Right ventricle myocardium inferior (tissue), 1 donor: Measurements from ENCODE around the gene KRT13. TPM values are rescaled to one million over a fixed set of nuclear protein-coding genes. Genes with fewer than 3 reads are reported as not detected.

Experiments
- ATAC-seq: fragments of 200-7000 bp; cut with Tn5 transposase; one replicate; pipeline ENCODE4 v1.9.1; 2020; ENCODE audit warnings: mild to moderate bottlenecking, moderate library complexity
- DNase-seq: peaks from one replicate; pipeline ENCODE4 v3.0.0; 2021; ENCODE audit errors: missing footprints
- intact Hi-C: fragments of 100-400 bp; cut with DNase I; formaldehyde crosslinking; loops from one replicate; pipeline ENCODE4 v1.11.0; 2022
- total RNA-seq: library from RNA; stranded (reverse); fragmentation: NEBNext Ultra II Directional; extraction: Animal tissue kit (Norgen Biotek cat#: 25700); gene quantifications from one replicate; pipeline ENCODE4 v1.2.1, GENCODE V29; 2021
- donor health status: DM: no; HTN: yes; CAD: no; lungs with severe emphysema.

Gene KRT13
- total RNA-seq, 1 donor from 2014 or later = not detected

DNA sequence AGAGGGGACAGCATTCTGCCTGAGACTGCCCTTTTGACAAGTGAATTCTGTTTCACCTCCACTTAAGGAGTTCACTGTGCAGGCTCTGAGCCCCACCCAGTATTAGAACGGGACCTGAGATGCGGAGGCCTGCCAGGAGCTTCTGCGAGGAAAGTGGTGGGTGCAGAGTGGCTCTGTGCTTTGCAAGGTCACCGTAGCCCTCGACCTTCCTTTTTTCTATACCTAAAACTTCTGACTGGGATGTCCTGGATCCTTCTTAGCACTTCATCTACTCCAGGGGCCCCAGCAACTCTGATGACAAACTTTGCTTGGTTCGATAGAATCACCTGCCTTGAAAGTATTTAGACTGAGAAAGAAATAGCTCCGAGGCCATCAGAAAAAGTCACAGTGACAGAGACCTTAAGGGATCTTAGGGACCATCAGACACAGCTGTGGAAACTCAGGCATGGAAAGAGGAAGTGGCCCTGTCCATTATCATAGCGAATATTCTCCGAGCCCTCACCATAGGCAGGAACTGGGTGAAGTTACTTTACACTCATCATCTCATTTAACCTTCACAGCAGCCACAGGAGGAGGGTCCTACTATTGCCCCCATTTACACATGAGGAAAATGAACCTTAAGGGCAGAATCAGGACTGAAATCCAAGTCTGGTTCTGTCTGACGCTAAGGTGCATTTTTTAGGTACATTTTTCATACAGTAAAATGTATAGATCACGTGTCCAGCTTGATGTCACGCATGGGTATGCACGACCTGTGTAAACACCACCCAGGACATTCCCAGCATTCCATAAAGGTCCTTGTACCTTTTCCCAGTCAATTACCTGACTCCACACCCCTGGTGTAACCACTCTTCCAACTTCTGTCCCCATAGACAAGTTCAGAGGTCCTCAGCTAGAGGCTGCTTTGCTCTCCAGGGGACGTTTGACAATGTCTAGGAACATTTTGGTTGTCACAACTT lies 676 bp upstream of the KRT13 start:
- intact Hi-C loops = no loop called here
- DNase-seq (no peak), ATAC-seq (no peak)

DNA sequence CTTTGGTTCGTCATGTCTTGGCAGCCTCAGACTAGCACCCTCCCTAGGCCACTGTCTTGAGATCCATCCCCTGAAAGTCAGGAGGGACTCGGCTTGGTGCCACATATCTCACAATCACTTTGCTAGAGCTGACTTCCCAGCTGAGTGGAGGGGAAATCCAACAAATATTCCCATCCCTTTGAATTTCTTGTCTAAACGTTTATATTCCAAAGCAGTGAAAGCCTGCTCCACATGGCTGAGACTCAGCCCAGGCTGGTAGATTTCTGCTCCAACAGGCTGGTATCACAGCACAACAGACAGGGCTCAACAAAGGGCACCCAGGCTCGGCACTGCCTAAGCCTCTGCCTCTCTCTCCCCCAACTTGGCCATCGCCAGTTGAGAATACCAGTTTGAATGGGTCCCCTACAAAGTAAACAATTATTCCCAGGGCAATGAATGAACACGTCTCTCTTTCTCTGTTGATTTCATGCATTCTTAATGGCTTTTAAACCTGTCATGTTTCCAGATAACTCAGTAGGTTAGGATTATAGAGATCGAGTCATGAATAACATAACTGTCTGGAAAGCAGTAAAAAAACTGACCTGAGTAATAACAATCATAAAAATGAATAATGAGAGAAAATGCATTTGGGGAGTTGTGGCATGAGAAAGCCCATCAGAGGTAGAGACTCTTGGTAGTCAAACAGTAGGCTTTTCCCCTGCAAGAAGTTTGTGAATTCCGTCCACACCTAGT lies 1.0 kb downstream of the KRT13 start:
- ATAC-seq = no peak
- intact Hi-C loops = no loop called here
- no peak for DNase-seq

DNA sequence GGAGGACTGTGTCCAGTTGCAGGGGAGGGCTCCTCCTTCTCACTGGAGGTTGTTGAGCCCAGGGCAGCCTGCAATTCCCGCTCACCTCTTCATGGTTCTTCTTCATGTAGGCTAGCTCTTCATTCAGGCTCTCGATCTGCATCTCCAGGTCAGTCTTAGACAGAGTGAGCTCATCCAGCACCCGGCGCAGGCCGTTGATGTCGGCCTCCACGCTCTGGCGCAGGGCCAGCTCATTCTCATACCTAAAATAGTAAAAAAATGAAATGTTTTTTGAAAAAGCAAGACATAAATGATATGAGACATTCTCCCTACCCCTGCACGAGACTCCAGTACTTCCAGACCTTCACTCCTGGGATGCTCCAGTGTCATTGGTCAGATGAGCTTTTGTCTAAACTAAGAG lies 2.2 kb downstream of the KRT13 start:
- DNase-seq = no peak
- no peak for ATAC-seq
- intact Hi-C loops = no loop called here

DNA sequence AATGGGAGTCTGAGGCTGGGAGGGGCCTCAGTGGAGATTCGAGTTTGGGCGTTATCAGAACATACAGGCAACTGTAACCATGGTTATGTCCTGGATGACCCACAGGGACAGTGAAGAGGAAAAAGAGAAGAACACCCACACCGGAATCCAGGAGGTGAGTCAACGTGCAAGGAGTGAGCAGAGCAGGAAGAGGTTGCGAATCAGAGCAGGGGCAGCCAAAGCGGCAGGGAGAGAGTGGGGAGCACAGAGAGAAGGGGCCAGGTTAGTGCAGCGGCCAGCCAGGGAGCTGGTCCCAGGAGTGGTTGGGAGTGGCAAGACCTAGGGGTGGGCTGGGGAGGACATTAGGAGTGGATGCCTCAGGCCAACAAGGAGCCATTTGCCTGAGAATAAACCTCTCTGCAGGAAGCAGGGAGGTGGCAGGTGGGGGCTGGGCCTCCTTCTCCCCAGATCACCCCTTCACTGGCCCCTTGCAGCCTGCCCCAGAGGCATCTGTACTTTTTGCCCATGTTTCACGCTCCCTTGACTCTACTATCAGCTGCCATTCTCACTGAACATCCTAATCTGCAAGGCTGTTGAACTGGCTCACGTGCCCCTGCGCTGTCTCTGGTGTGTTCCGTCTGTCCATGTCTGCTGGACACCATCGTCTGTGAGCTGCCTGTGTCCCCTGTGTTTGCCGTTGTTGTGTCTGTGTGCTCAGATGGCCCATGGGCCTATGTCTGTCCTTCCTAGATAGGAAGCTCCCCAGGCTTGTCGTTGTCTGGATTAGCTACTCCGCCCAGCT lies 5.1 kb downstream of the KRT13 start:
- DNase-seq (no peak), ATAC-seq (no peak)
- intact Hi-C loops = no loop called here

DNA sequence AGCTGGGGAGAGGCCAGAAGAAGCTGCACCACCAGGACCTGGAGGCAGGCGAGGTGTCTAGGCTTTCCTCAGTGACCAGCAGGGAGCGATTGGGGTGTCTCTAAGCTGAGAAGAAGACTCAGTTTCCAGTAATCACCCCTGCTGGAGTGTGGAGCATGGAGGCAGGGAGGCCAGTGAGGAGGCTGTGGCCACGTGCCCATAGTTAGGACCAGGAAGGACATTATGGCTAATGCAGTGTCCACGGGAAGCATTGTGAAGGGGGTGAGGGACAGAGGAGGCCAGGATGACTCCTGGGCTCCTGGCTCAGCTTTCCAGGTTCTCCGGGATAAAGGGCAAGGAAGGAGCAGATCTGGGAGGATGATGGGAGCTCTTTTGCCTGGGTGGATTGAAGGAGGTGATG lies 5.7 kb downstream of the KRT13 start:
- intact Hi-C loops = no loop called here
- no peak for DNase-seq
- ATAC-seq = no peak

GRCh38 chr17:41498276-41498675 lies 7.1 kb downstream of the KRT13 start:
- intact Hi-C loops = no loop called here
- ATAC-seq (no peak), DNase-seq (no peak)

- ATAC-seq (peak; percentile 78), DNase-seq (peak; percentile 83)
- intact Hi-C loops = no loop called here
Observed at GRCh38 chr17:41496803-41497484, 8.5 kb downstream of the KRT13 start.

DNA sequence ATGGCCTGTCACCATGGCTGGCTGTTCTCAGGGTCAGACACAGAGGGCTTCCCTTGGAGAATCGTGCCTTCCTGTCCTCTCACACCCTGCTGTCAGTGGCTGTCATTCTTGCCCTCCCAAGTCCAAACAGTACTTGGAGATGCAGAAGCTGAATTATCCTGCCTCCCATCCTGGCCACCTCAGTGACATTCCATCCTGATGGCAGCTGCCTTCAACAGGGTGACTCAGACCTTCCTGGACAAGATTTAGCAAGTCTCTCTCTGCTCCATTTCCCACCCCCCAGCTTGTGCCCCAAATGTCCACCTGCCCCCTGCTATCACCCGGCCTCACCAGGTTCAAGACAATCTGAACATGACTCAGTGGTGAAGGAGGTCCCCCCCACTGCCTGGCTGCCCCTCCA lies 10.9 kb downstream of the KRT13 start:
- ATAC-seq (no peak), DNase-seq (no peak)
- intact Hi-C loops = no loop called here

DNA sequence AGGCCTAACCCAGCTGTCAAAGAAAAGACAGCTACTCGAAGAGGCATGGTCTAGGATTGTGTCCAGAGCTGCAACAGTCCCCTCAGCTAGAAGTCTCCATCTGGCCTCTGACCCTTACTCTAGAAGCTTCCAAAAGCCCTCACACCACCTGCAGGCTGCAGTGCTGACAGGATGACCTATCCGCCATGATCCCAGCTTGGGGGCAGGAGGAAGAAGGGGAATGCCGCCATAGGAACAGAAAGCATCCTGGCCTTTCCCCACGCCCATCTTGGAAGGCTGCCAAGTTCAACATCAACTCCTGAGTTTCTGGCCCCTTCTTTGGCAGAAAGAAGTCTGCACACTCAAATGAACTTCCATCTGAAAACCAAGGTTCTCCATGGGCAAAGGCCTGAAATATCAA lies 12.6 kb downstream of the KRT13 start:
- intact Hi-C loops = no loop called here

GRCh38 chr17:41492351-41492750 lies 13.1 kb downstream of the KRT13 start:
- intact Hi-C loops = no loop called here
- ATAC-seq = no peak

More for the DNA sequence above, 12.6 kb downstream of the KRT13 start:
- DNase-seq (no peak), ATAC-seq (no peak)

DNA sequence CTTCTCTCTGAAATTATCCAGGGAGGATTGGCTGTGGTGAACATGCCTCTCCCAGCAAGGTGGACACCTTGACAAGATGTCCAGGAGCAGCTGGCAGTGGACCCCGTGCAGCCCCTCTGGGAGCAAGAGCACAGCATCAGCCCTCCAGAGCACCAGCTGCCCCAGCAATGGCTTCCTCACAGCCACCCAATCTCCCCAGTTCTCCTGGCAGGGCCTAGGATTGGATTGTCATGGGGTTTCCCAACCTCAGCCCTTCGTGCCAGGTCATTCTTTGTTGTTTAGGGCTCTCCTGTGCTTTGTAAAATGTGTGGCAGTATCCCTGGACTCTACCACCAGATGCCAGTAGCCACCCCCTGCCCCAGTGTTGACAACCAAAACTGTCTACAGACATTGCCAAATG lies 13.9 kb downstream of the KRT13 start:
- intact Hi-C loops = no loop called here
- ATAC-seq (no peak), DNase-seq (no peak)

More at GRCh38 chr17:41492351-41492750, 13.1 kb downstream of the KRT13 start:
- no peak for DNase-seq

DNA sequence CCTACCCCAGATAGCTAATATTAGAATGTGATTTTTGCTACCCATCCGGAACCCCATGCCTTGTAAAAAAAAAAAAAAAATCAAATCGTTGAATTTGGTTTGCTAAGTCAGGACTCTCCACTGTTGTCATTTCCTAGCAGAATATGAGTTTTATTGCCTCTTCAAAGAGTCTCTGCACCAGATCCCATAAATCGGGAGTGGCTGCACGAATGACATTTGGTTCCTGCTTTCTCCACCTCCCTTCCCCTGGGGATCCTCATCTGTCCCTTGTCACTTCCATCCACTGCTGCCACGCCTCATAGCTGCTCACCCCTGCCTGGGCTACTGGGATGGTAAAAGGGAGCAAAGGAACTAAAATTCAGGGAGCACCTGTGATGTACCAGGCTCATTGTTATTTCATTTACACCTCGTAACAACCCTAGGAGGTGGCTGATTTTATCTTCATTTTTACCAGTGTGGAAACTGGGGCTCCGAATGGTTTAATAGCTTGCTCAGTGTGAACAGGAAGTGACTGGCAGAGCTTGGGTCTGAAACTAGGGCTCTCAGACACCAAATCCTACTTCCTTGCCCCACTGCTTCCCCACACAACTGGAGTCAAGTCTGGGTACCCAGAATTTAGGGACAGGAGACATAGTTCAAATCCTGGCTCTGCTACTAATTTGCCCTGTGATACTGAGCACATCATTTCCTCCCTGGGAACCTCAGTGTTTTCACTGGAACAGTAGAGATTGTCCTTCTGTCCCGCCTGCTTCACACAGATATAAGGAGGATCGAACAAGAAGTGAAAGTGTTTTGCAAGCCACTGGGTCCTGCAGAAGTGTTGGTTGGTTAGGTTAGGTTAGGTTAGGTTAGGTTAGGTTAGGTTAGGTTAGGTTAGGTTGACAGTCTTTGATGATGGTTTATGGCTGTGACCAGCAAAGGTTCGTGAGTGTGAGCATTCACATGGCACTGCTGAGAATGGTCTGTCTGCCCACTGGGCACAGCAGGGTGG lies 15.1 kb downstream of the KRT13 start:
- DNase-seq = no peak
- intact Hi-C loops = loop anchor here (10.0 kb wide), 1 partner anchor 85 kb away; no protein-coding TSS in a partner anchor
- no peak for ATAC-seq

DNA sequence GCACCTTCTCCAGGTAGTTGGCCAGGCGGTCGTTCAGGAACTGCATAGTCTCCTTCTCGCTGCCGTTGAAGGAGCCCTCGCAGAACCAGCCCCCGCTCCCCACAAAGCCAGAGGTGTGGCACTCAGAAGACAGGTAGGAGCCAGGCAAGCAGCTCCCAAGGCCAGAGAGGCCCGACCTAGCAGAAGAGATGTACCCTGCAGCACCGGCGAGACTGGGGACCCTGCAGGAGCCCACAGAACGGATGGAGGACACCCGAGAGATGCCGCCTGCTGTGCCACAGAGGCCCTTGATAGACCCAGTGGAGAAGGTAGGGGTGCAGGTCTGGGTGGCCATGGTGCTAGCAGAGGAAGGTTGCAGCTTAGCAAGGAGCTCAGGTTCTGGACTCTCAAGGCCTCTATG lies 15.9 kb downstream of the KRT13 start, which contains the start of gene KRT36:
Gene KRT36, minus strand, starts transcription at position 380 of the 400 bp plus-strand sequence. Its CDS starts 46 bp downstream, at position 334.
- intact Hi-C loops = loop anchor here (10.0 kb wide), 1 partner anchor 85 kb away; no protein-coding TSS in a partner anchor
- no peak for DNase-seq
- no peak for ATAC-seq

DNA sequence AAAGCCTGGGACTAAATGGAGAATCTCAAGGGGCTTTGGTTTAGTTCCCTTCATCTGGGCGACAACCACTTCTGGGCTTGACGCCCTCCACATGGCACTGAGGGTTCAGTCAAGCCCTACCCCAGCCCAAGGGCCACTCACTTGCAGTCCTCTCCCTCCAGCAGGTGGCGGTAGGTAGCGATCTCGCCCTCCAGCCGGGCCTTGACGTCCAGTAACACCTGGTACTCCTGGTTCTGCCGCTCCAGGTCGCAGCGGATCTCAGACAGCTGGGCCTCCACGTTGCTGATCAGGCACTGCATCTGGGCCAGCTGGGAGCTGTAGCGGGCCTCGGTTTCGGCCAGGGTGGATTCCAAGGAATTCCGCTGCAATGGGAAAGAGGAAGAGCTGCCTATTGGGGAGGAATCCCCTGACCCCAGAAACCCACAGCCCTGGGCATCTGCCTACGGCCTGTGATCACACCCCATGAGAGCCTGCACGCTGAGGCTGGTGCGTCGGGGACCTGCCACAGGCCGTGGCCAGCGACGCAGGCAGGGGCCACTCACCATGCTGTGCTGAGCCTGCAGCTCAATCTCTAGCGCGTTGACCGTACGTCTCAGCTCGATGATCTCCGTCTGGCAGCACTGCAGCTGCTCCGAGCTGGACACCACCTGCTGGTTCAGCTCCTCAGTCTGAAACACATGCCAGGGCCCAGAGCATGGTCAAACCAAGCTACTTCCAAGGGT lies 18.4 kb downstream of the KRT13 start:
- intact Hi-C loops = loop anchor here (10.0 kb wide), 1 partner anchor 82 kb away; no protein-coding TSS in a partner anchor
- DNase-seq (peak; percentile 81), ATAC-seq (no peak)

- ATAC-seq (no peak), DNase-seq (no peak)
- intact Hi-C loops = loop anchor here (10.0 kb wide), 1 partner anchor 82 kb away; no protein-coding TSS in a partner anchor
Observed at GRCh38 chr17:41486316-41486715, 19.1 kb downstream of the KRT13 start.
